Peyer's patch (tissue), 4 donors: ENCODE data around the gene TCIRG1. TPM values are rescaled to one million over a fixed set of nuclear protein-coding genes. Genes with fewer than 3 reads are reported as not detected.
A peak's percentile ranks its signal among the peaks of the same experiment; 100 is the strongest.

Experiments used
- DNase-seq, 3 donors: peaks; one replicate each; pipeline ENCODE4 v3.0.0-alpha.2; 2017 to 2019
- H3K27ac ChIP-seq, 4 donors: fragments of 200-600 bp; sonication (generic); one replicate each; pipeline ENCODE4 v1.5.1; 2016 to 2019
- H3K27me3 ChIP-seq, 2 donors: fragments of 200-600 bp; sonication (generic); one replicate each; pipeline ENCODE4 v1.5.1; 2019
- H3K36me3 ChIP-seq, 3 donors: fragments of 200-600 bp; sonication (generic); one replicate each; pipeline ENCODE4 v1.5.1; 2016 to 2019
- H3K4me1 ChIP-seq, 4 donors: fragments of 200-600 bp; sonication (generic); one replicate each; pipeline ENCODE4 v1.5.1; 2016 to 2019
- H3K4me3 ChIP-seq, 4 donors: fragments of 200-600 bp; sonication (generic); 1 replicate in 3 of 4; 2 replicates in 1 of 4; pipeline ENCODE4 v1.5.1; 2016 to 2019; ENCODE audit warnings: mild to moderate bottlenecking in 1 of 4
- H3K9me3 ChIP-seq, 4 donors: fragments of 200-600 bp; sonication (generic); one replicate each; pipeline ENCODE4 v1.5.1; 2016 to 2019; ENCODE audit warnings: mild to moderate bottlenecking in 1 of 4
- CTCF ChIP-seq, 6 experiments: fragments of 450-650 bp in 4 of 6; fragments of 200-600 bp in 2 of 6; sonication (generic) in 1 of 6; IDR thresholded peaks; one replicate each; pipeline ENCODE4 v1.5.1; 2017 to 2019; ENCODE audit warnings: antibody characterized with exemption in 6 of 6, mild to moderate bottlenecking in 3 of 6, moderate library complexity in 1 of 6
- POLR2A ChIP-seq, 2 donors: fragments of 450-650 bp; IDR thresholded peaks; one replicate each; pipeline ENCODE4 v1.5.1; 2017; ENCODE audit warnings: antibody characterized with exemption in 2 of 2, mild to moderate bottlenecking in 2 of 2, moderate library complexity in 2 of 2
- total RNA-seq, 4 donors: library from RNA; depleted of rRNA; stranded (reverse); fragments of >200 nt; gene quantifications; one replicate each; pipeline ENCODE4 v1.1.0, GENCODE V29; 2016

Gene TCIRG1
- total RNA-seq, 4 donors from 2014 or later = 239 to 586 (median 464) TPM

- no peak for TF ChIP-seq CTCF (IDR thresholded peaks at IDR 0.05)
- no peak for TF ChIP-seq POLR2A (IDR thresholded peaks at IDR 0.05)
- peaks cover 5 to 21% (median 7%) of the 10 kb centered on the region in 4 donors for H3K4me1 ChIP-seq
- H3K9me3 ChIP-seq = no peaks in the 10 kb centered on the region
- no peak overlapping the region for H3K27ac ChIP-seq
- no peak for DNase-seq
- H3K36me3 ChIP-seq = peaks cover 0 to 29% (median 0%) of the 10 kb centered on the region in 3 donors
- no peaks in the 10 kb centered on the region for H3K27me3 ChIP-seq
- H3K4me3 ChIP-seq = no peak overlapping the region
Observed at GRCh38 chr11:68028802-68029545, 9.9 kb upstream of the TCIRG1 start.

GRCh38 chr11:68030318-68031143 lies 8.3 kb upstream of the TCIRG1 start, which contains the start of gene NDUFS8:
Gene NDUFS8 (plus strand): TSS chr11:68030681. CDS start chr11:68032152, 1,471 bp downstream.
- TF ChIP-seq POLR2A (IDR thresholded peaks at IDR 0.05) = peak; percentile 50 to 73
- TF ChIP-seq CTCF (IDR thresholded peaks at IDR 0.05) = no peak
- peak; percentile 95 to 99 (median 98) for DNase-seq
- H3K36me3 ChIP-seq = peaks cover 0 to 31% (median 0%) of the 10 kb centered on the region in 3 donors

GRCh38 chr11:68031144-68031464 lies 7.7 kb upstream of the TCIRG1 start:
- Histone ChIP-seq H3K4me3 (peak overlapping the region; percentile 60 to 89 (median 84)), H3K27ac (peak overlapping the region; percentile 75 to 96 (median 86)), H3K4me1 (peaks cover 5 to 24% (median 7%) of the 10 kb centered on the region in 4 donors), H3K27me3 (no peaks in the 10 kb centered on the region), H3K9me3 (no peaks in the 10 kb centered on the region), H3K36me3 (peaks cover 0 to 27% (median 0%) of the 10 kb centered on the region in 3 donors)
- TF ChIP-seq CTCF (IDR thresholded peaks at IDR 0.05) (no peak), POLR2A (IDR thresholded peaks at IDR 0.05) (no peak)
- no peak for DNase-seq

More at GRCh38 chr11:68030318-68031143, 8.3 kb upstream of the TCIRG1 start, which contains the start of gene NDUFS8:
- no peaks in the 10 kb centered on the region for H3K9me3 ChIP-seq
- H3K4me1 ChIP-seq = peaks cover 5 to 21% (median 7%) of the 10 kb centered on the region in 4 donors
- peak within 1 kb of the TSS; percentile 60 to 89 (median 84) for H3K4me3 ChIP-seq
- H3K27me3 ChIP-seq = no peaks in the 10 kb centered on the region
- peak within 1 kb of the TSS; percentile 75 to 96 (median 86) for H3K27ac ChIP-seq

GRCh38 chr11:68032003-68032402 lies 6.8 kb upstream of the TCIRG1 start:
- Histone ChIP-seq H3K36me3 (peaks cover 0 to 27% (median 0%) of the 10 kb centered on the region in 3 donors), H3K4me1 (peaks cover 6 to 32% (median 12%) of the 10 kb centered on the region in 4 donors), H3K9me3 (no peaks in the 10 kb centered on the region), H3K4me3 (peak overlapping the region in 1 of 4 donors; percentile 84), H3K27me3 (no peaks in the 10 kb centered on the region), H3K27ac (no peak overlapping the region)
- TF ChIP-seq POLR2A (IDR thresholded peaks at IDR 0.05) = no peak
- no peak for TF ChIP-seq CTCF (IDR thresholded peaks at IDR 0.05)
- DNase-seq = no peak

- no peak for DNase-seq
- TF ChIP-seq CTCF (IDR thresholded peaks at IDR 0.05) = no peak
- no peak for TF ChIP-seq POLR2A (IDR thresholded peaks at IDR 0.05)
- H3K4me1 ChIP-seq = peaks cover 7 to 42% (median 19%) of the 10 kb centered on the region in 4 donors
- H3K36me3 ChIP-seq = peaks cover 0 to 22% (median 0%) of the 10 kb centered on the region in 3 donors
- no peak overlapping the region for H3K4me3 ChIP-seq
- no peaks in the 10 kb centered on the region for H3K27me3 ChIP-seq
- H3K9me3 ChIP-seq = no peaks in the 10 kb centered on the region
- H3K27ac ChIP-seq = no peak overlapping the region
Observed at GRCh38 chr11:68032997-68033707, 5.7 kb upstream of the TCIRG1 start.
